ENCODE measurements around the gene OTOG.

Gene OTOG

DNA sequence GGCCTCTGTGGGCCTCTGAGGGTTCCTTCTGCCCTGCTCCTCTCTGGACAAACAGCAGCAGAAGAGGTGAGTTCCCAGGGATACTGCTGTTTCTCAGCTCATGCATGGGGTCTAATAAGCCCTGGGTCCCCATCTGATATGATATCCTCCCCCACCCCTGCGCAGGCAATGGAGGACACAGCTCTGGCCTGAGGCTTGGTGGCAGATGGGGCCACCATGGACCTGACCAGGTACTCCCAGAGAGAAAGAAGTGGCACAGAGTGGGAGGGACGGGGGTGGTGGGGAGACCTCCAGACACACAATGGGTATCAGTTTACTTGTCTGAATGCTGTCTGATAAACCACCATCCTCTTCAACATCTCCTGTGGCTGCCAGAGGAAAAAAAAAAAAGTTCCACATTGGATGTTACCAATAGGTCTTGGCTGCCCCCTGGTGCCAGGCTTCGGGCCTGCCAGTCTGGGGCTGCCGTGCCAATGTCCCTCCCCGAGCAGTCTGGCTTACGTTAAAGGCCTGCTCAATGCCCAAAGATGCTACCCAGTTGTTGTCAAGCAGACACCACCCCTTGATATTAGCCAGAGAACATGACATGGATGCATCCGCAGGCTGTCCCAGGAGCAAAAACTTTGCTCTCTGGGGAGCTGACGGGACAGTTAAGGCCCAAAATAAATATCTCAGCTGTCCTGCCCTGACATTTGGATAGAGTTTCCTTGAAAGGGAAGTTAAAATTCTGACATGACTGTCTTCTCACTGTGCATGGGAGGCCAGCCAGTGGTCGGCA is 42.5 kb upstream of the OTOG start:
- in situ Hi-C loops (cut with HindIII; ENCODE audit: low sequenced_read_pairs) = no loop called here
- TF ChIP-seq, protein P1, sequence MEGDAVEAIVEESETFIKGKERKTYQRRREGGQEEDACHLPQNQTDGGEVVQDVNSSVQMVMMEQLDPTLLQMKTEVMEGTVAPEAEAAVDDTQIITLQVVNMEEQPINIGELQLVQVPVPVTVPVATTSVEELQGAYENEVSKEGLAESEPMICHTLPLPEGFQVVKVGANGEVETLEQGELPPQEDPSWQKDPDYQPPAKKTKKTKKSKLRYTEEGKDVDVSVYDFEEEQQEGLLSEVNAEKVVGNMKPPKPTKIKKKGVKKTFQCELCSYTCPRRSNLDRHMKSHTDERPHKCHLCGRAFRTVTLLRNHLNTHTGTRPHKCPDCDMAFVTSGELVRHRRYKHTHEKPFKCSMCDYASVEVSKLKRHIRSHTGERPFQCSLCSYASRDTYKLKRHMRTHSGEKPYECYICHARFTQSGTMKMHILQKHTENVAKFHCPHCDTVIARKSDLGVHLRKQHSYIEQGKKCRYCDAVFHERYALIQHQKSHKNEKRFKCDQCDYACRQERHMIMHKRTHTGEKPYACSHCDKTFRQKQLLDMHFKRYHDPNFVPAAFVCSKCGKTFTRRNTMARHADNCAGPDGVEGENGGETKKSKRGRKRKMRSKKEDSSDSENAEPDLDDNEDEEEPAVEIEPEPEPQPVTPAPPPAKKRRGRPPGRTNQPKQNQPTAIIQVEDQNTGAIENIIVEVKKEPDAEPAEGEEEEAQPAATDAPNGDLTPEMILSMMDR (IDR thresholded peaks at IDR 0.05; ENCODE audit: low read depth, low read length, missing control alignments) = peak; percentile 80
- DNase-seq (ENCODE audit: low read depth) = peak; percentile 23
- H3K4me3 ChIP-seq (ENCODE audit: low read depth, low read length) = no peak overlapping the region

DNA sequence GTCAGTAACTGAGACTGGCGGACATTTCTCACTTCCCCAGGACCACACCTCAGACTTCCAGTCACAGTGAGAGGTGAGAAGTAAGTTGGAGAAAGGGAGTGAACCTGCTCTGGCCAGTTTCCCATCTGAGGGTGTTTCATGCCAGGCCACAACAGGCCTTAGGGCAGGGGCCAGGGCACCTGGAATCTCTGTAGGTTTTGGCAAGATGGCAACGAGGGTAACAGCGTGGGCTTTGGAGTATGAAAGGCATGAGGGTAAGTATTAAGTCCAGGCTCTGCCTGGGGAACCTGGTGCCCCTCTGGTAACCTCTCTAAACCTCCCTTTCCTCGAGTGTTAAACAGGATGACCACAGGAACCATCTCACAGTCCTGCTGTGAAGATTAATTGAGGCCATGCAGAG is 41.9 kb upstream of the OTOG start:
- in situ Hi-C loops (cut with HindIII; ENCODE audit: low sequenced_read_pairs) = no loop called here
- H3K4me3 ChIP-seq (ENCODE audit: low read depth, low read length) = no peak overlapping the region
- DNase-seq (ENCODE audit: low read depth) = no peak
- TF ChIP-seq, protein P1 (IDR thresholded peaks at IDR 0.05; ENCODE audit: low read depth, low read length, missing control alignments) = no peak

DNA sequence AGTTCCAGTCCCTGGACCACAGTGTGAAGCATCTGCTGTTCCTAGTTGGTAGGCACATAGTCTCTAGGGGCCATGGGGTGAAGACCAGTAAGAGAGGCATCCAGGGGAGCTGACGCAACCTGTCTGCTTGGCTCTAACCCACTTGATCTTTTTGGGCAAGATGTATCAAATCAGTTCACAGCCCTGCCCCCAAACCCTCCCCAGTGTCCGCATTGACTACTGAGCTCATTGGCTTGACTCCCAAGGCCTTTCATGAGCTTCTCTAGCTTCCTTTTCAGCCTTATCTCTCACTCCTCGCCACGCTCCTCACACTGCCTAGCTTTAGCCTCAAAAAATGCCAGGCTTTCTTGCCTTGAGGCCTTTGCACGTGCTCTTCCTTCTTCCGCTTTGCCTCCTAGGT is 40.7 kb upstream of the OTOG start:
- no peak overlapping the region for H3K4me3 ChIP-seq (ENCODE audit: low read depth, low read length)
- no peak for DNase-seq (ENCODE audit: low read depth)
- in situ Hi-C loops (cut with HindIII; ENCODE audit: low sequenced_read_pairs) = no loop called here
- TF ChIP-seq, protein P1 (IDR thresholded peaks at IDR 0.05; ENCODE audit: low read depth, low read length, missing control alignments) = no peak

DNA sequence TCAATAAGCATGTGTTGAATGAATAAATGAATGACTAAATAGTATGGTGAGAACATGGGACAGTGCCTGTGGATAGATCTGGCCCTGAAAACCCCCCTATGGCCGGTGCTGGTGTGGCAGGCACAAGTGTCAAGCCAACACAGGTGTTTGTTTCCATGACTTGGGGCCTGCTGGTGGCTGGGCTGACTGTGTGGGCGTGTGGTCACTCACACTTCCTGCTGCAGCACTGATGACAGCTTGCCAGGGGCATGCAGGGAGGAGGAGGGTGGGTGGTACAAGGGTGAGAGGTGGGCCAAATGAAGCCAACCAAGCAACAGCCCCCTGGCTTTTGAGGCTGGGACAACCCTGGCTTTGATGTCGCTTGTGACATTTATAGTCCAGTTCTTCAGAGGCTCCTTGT is 40.1 kb upstream of the OTOG start:
- in situ Hi-C loops (cut with HindIII; ENCODE audit: low sequenced_read_pairs) = no loop called here
- TF ChIP-seq, protein P1 (IDR thresholded peaks at IDR 0.05; ENCODE audit: low read depth, low read length, missing control alignments) = no peak
- no peak for DNase-seq (ENCODE audit: low read depth)
- no peak overlapping the region for H3K4me3 ChIP-seq (ENCODE audit: low read depth, low read length)

DNA sequence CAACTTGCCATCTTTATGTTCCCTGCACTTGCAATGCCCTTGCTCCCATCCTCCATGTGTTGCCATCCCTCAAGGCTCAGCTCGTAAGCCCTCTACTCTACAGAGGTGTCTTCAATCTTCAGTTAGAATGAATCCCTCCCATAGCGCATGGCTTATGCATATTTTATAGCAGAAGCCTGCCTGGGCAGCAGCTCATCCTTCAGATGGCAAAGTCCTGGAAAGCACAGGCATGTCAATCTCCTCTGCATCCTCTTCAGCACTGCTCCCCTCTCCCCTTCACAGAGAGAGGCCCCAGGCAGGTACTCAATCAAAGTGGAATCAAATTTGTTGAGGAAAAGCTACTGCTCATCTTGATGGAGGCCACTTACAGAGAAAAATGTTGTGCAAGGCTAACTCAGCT is 39.3 kb upstream of the OTOG start:
- DNase-seq (ENCODE audit: low read depth) = no peak
- in situ Hi-C loops (cut with HindIII; ENCODE audit: low sequenced_read_pairs) = no loop called here
- no peak overlapping the region for H3K4me3 ChIP-seq (ENCODE audit: low read depth, low read length)
- TF ChIP-seq, protein P1 (IDR thresholded peaks at IDR 0.05; ENCODE audit: low read depth, low read length, missing control alignments) = no peak

- TF ChIP-seq, protein P1 (IDR thresholded peaks at IDR 0.05; ENCODE audit: low read depth, low read length, missing control alignments) = no peak
- in situ Hi-C loops (cut with HindIII; ENCODE audit: low sequenced_read_pairs) = no loop called here
- DNase-seq (ENCODE audit: low read depth) = no peak
- H3K4me3 ChIP-seq (ENCODE audit: low read depth, low read length) = no peak overlapping the region
Observed at GRCh38 chr11:17508306-17508705, 38.8 kb upstream of the OTOG start.
